Body of pancreas (tissue), 4 donors: Measurements from ENCODE around the gene KIAA1217.

ENCODE experiments used
- CTCF ChIP-seq, 7 experiments: fragments of 450-650 bp in 4 of 7; fragments of 200-600 bp in 3 of 7; sonication (generic) in 3 of 7; IDR thresholded peaks; one replicate each; pipeline ENCODE4 v1.5.1; 2016 to 2019; ENCODE audit warnings: antibody characterized with exemption in 7 of 7
- POLR2A ChIP-seq, 3 donors: fragments of 450-650 bp; IDR thresholded peaks; one replicate each; pipeline ENCODE4 v1.6.1; 2016; ENCODE audit warnings: antibody characterized with exemption in 3 of 3, mild to moderate bottlenecking in 2 of 3

- TF ChIP-seq POLR2A (IDR thresholded peaks at IDR 0.05) (no peak), CTCF (IDR thresholded peaks at IDR 0.05) (no peak)
Observed at GRCh38 chr10:24371396-24371795, 162.5 kb downstream of the KIAA1217 start.
